ENCODE results near the gene BSDC1.

The BSDC1 gene

DNA sequence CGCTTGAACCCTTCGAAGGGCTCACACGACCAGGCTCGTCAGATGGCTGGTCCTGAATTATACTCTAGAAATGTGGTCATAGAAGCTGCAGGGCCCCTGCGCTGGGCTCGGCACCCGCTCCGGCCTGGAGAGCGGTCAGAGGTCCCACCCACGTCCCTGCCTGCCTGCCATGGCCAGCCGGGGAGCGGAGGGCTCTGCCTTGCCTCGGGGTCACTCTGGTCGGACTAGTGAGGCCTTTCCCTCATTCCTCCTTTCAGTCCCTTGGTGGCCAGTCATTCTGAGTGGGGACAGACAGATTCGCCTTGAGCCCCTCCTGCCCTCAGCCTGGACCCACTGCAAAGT is 57.7 kb downstream of the BSDC1 start:
- ChIA-PET POLR2A (interaction anchor here (0.6 to 2.9 kb wide), 64 partner anchors 9 to 648 kb away, joined by 3 to 92 read pairs (median 5); partner anchors contain the start of genes BSDC1, CCDC28B, HDAC1 and IQCC), CTCF (interaction anchor here (0.8 to 2.3 kb wide), 15 partner anchors 8 to 94 kb away, joined by 3 to 11 read pairs (median 4); partner anchors contain the start of gene BSDC1)
- no peak for DNase-seq (ENCODE audit: extremely low spot score)
- TF ChIP-seq, protein P1, sequence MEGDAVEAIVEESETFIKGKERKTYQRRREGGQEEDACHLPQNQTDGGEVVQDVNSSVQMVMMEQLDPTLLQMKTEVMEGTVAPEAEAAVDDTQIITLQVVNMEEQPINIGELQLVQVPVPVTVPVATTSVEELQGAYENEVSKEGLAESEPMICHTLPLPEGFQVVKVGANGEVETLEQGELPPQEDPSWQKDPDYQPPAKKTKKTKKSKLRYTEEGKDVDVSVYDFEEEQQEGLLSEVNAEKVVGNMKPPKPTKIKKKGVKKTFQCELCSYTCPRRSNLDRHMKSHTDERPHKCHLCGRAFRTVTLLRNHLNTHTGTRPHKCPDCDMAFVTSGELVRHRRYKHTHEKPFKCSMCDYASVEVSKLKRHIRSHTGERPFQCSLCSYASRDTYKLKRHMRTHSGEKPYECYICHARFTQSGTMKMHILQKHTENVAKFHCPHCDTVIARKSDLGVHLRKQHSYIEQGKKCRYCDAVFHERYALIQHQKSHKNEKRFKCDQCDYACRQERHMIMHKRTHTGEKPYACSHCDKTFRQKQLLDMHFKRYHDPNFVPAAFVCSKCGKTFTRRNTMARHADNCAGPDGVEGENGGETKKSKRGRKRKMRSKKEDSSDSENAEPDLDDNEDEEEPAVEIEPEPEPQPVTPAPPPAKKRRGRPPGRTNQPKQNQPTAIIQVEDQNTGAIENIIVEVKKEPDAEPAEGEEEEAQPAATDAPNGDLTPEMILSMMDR (IDR thresholded peaks at IDR 0.05; ENCODE audit: control extremely low read depth, extremely low read depth, low read depth, missing control alignments) = no peak

DNA sequence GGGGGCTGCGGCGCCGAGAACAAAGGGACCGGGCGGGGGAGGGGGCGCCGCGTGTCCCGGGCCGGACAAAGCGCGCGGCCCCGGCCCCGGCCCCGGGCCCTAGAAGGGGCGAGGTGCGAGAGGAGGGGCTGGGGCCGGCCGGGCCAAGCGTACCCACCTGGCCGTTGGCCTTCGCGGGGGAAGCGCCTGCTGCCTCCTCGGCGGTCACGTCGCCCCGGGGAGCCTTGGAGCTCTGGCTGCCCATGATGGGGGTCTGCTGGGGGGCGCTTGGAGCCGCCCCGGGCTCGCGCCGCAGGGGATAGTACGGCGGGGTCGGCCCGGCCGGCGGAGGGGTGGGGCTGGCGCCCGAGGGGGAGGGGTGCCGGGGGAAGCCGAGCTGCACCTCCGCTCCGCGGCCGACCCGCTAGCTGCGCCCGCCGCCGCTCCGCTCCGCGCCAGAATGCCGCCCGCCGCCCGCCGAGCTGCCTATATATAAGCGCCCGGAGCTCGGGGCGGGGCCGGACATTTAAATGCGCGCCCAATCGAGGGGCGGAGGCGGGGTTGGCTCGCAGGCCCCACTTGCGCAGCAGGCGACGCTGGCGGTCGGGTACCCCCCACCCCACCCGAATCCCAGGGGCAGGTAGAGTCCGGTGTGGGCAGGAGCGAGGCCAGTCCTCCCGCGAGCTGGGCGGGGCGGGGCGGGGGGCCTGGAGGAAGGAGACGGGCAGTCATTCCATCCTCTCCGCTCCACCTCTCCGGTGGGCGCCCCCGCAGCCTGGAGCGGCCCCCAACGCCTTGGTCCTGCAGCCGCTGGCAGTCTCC is 58.3 kb downstream of the BSDC1 start, which contains the start of gene MARCKSL1:
Gene MARCKSL1, minus strand, starts transcription at position 444 of the 801 bp plus-strand sequence. Its CDS starts 200 bp downstream, at position 244.
- POLR2A ChIA-PET = interaction anchor here (0.6 to 2.9 kb wide), 70 partner anchors 10 to 649 kb away, joined by 3 to 92 read pairs (median 5); partner anchors contain the start of genes BSDC1, CCDC28B, HDAC1 and IQCC
- CTCF ChIA-PET = interaction anchor here (0.7 to 2.3 kb wide), 14 partner anchors 8 to 93 kb away, joined by 3 to 11 read pairs (median 4); partner anchors contain the start of gene BSDC1
- peak; percentile 86 for DNase-seq (ENCODE audit: extremely low spot score)

DNA sequence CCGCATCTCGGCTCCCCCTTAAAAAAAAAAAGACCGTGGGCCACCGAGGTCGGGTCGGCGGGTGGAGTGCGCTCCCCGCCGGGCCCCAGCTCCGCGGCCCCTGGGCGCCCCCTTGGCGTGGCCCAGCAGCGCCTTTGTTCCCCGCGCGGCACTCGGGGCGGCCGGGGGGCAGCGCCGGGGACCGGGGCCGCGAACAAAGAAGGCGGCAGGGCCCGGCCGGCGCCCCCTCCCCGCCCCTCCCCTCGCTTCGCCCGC is 58.8 kb downstream of the BSDC1 start:
- ChIA-PET POLR2A (interaction anchor here (0.5 to 2.9 kb wide), 39 partner anchors 10 to 617 kb away, joined by 3 to 92 read pairs (median 6); partner anchors contain the start of genes BSDC1, CCDC28B, HDAC1 and IQCC), CTCF (interaction anchor here (0.7 to 2.3 kb wide), 8 partner anchors 14 to 92 kb away, joined by 3 to 11 read pairs (median 4); partner anchors contain the start of gene BSDC1)
- TF ChIP-seq, protein P1 (IDR thresholded peaks at IDR 0.05; ENCODE audit: control extremely low read depth, extremely low read depth, low read depth, missing control alignments) = peak; percentile 7
- no peak for DNase-seq (ENCODE audit: extremely low spot score)

More for the DNA sequence above, 58.3 kb downstream of the BSDC1 start, which contains the start of gene MARCKSL1:
- TF ChIP-seq, protein P1 (IDR thresholded peaks at IDR 0.05; ENCODE audit: control extremely low read depth, extremely low read depth, low read depth, missing control alignments) = no peak

DNA sequence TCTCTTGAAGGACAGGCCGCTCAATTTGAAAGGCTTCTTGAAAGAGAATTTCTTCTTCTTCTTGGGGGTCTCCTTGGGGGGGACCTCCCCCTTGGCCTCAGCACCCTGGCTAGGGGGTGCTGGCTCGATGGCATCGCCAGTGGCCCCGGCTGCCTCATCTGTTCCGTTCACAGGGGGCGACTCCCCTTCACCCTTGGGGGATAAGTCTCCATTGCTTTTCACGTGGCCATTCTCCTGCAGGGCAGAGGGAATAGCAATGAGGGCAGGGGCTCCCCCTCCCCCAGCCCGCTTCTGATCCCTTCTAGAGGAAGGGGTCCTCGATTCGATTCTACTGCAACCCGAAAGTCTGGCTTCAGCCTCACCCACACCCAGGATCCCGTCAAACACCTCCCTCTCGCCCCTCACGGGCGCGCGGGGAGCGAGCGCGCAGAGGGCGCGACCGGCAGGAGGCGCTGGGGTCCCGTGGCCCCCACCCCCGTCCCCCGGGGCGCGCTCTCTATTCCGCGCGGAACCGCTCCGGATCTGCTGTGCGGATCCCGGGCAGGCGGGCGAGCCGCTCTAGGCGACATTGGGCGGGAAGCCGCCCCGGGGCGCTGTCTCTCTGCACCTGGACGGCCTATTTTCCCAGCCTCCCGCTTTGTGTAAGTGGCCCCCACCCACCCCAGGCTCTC is 59.2 kb downstream of the BSDC1 start:
- ChIA-PET POLR2A (interaction anchor here (0.5 to 3.7 kb wide), 29 partner anchors 11 to 618 kb away, joined by 3 to 92 read pairs (median 8); partner anchors contain the start of genes CCDC28B, HDAC1, IQCC and LCK), CTCF (interaction anchor here (0.7 to 3.7 kb wide), 7 partner anchors 12 to 36 kb away, joined by 3 to 27 read pairs (median 7); no protein-coding TSS in a partner anchor)
- TF ChIP-seq, protein P1 (IDR thresholded peaks at IDR 0.05; ENCODE audit: control extremely low read depth, extremely low read depth, low read depth, missing control alignments) = peak; percentile 94
- DNase-seq (ENCODE audit: extremely low spot score) = peak; percentile 72

DNA sequence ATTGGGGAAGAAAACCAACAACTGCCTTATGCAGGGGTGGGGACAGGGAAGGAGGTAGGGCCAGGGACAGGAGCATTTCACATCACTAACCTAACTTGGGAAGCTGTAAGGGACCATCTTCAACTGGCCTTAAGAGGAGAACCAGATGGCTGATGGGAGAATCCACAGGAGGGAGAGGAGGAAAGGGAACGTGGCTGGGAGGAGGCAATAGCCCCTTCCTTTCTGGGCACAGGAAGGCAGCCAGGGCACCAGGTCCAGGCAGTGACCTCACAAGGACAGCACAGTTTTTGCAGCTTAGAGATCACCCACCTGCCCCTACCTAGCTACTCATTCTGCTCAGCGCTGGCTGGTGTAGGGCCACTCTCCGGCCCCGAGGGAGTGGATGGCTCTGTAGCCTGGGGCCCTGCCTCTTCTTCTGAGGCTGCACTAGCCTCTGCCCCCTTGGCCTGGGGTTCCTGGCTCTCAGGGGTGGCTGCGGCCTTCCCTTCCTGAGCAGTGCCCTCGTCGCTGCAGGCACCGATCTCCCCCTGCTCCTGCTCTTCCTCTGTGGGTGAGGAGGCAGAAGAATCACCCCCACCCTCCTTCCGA is 59.9 kb downstream of the BSDC1 start:
- CTCF ChIA-PET = interaction anchor here (0.8 to 3.7 kb wide), 6 partner anchors 11 to 75 kb away, joined by 3 to 27 read pairs (median 3); no protein-coding TSS in a partner anchor
- no peak for DNase-seq (ENCODE audit: extremely low spot score)
- POLR2A ChIA-PET = interaction anchor here (0.6 to 3.7 kb wide), 7 partner anchors 12 to 246 kb away, joined by 3 to 31 read pairs (median 5); no protein-coding TSS in a partner anchor
- TF ChIP-seq, protein P1 (IDR thresholded peaks at IDR 0.05; ENCODE audit: control extremely low read depth, extremely low read depth, low read depth, missing control alignments) = no peak

Data from GM10248 (cell line).